ENCODE measurements around the gene CD163.

The CD163 gene

GRCh38 chr12:7486512-7486911, 17.1 kb downstream of the CD163 start:
- H3K4me3 ChIP-seq (ENCODE audit: low read depth, low read length): no peak overlapping the region
- TF ChIP-seq, protein P1, sequence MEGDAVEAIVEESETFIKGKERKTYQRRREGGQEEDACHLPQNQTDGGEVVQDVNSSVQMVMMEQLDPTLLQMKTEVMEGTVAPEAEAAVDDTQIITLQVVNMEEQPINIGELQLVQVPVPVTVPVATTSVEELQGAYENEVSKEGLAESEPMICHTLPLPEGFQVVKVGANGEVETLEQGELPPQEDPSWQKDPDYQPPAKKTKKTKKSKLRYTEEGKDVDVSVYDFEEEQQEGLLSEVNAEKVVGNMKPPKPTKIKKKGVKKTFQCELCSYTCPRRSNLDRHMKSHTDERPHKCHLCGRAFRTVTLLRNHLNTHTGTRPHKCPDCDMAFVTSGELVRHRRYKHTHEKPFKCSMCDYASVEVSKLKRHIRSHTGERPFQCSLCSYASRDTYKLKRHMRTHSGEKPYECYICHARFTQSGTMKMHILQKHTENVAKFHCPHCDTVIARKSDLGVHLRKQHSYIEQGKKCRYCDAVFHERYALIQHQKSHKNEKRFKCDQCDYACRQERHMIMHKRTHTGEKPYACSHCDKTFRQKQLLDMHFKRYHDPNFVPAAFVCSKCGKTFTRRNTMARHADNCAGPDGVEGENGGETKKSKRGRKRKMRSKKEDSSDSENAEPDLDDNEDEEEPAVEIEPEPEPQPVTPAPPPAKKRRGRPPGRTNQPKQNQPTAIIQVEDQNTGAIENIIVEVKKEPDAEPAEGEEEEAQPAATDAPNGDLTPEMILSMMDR (IDR thresholded peaks at IDR 0.05; ENCODE audit: low read depth, low read length): no peak
- DNase-seq (ENCODE audit: low read depth, low spot score): no peak
- in situ Hi-C loops (cut with HindIII; ENCODE audit: low sequenced_read_pairs): no loop called here

DNA sequence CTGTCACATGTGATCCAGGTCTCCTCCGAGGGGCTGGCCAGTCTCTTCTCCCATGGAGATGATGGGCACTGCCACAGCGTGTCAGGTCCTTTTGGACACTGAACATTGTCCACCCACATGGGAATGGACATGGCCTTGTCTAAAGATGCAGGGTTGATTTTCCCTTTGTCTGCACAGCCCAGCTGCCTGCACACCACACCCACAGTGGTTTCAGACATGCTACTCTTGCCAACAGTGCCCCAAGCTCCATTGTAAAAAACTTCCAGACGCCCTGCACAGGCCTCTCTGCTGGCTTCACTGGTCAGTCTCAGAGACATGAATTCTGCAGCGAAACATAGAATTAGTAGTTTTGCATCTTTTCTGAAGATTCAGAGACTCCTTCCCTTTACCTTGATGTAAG, 18.5 kb downstream of the CD163 start:
- in situ Hi-C loops (cut with HindIII; ENCODE audit: low sequenced_read_pairs): no loop called here
- TF ChIP-seq, protein P1 (IDR thresholded peaks at IDR 0.05; ENCODE audit: low read depth, low read length): no peak
- H3K4me3 ChIP-seq (ENCODE audit: low read depth, low read length): no peak overlapping the region
- no peak for DNase-seq (ENCODE audit: low read depth, low spot score)

DNA sequence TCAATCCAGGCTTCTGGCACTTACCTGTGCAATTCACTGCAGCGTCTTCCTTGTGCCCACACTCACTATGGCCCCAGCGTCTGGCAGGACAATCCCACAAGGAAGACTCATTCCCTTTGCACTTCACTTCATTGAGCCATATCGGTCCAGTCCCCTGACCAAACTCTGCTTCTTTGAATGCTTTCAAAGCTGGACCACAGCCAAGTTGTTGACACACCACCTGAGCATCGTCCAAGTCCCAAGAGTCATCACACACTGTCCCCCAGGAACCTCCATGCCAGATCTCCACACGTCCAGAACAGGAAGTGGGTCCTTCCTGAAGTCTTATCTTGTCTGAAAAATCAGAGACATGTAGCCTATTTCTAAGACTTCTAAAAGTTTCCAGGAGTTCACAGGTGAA, 20.2 kb downstream of the CD163 start:
- in situ Hi-C loops (cut with HindIII; ENCODE audit: low sequenced_read_pairs): no loop called here
- DNase-seq (ENCODE audit: low read depth, low spot score): no peak
- H3K4me3 ChIP-seq (ENCODE audit: low read depth, low read length): no peak overlapping the region
- TF ChIP-seq, protein P1 (IDR thresholded peaks at IDR 0.05; ENCODE audit: low read depth, low read length): no peak

DNA sequence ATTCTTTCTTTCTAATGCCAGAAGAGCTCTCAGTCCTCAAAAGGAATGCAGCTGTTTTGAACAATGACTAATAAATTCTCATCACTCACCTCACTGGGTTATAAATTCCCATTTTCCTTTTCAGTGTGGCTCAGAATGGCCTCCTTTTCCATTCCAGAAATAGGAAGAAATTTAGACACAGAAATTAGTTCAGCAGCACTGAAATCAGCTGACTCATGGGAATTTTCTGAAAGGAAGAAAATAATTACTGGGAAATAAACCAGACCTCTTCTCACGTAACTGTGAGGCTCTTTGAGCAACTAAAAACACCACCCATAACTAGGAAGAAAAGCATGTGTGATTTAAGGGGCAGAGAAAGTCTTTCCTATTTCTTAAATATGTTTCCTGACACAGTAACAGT, 23.8 kb downstream of the CD163 start:
- in situ Hi-C loops (cut with HindIII; ENCODE audit: low sequenced_read_pairs): no loop called here
- no peak for DNase-seq (ENCODE audit: low read depth, low spot score)
- TF ChIP-seq, protein P1 (IDR thresholded peaks at IDR 0.05; ENCODE audit: low read depth, low read length): no peak
- no peak overlapping the region for H3K4me3 ChIP-seq (ENCODE audit: low read depth, low read length)

- in situ Hi-C loops (cut with HindIII; ENCODE audit: low sequenced_read_pairs): no loop called here
- no peak overlapping the region for H3K4me3 ChIP-seq (ENCODE audit: low read depth, low read length)
- DNase-seq (ENCODE audit: low read depth, low spot score): no peak
- TF ChIP-seq, protein P1 (IDR thresholded peaks at IDR 0.05; ENCODE audit: low read depth, low read length): no peak
Measured at GRCh38 chr12:7472060-7472459, 31.5 kb downstream of the CD163 start.

DNA sequence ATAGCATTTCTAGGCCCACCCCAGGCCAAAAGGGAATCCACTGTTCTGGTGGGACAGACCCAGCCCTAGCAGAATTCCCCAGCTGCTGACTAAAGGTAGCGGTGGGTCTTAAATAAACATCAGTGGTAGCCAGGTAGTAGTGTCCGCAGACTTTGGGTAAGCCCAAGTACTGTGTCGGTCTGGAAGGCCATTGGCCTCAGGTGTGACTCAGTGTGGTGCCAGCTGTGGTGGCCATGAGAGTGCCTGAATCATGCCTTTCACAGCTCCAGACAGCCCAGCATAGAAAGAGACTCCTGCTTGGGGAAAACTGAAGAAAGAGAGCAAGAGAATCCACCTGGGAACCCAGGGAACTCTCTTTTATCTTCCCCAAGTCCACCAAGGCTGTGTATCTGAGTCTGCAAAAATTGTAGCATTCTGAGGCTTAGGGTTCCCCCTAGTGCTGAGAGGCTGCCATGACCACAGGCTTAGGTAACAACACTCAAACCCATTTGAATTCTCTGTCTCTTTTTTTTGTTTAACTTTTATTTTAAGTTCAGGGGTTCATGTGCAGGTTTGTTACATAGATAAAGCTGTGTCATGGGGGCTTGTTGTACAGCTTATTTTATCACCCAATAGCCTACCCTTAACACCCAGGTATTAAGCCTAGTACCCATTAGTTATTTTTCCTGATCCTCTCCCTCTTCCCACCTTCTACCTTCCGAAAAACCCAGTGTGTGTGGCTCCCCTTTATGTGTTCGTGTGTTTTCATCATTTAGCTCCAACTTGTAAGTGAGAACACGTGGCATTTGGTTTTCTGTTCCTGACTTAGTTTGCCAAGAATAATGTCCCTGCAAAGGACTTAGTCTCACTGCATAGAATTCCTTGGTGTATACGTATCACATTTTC, 43.0 kb downstream of the CD163 start:
- H3K4me3 ChIP-seq (ENCODE audit: low read depth, low read length): no peak overlapping the region
- TF ChIP-seq, protein P1 (IDR thresholded peaks at IDR 0.05; ENCODE audit: low read depth, low read length): peak; percentile 95
- in situ Hi-C loops (cut with HindIII; ENCODE audit: low sequenced_read_pairs): no loop called here
- DNase-seq (ENCODE audit: low read depth, low spot score): peak; percentile 61

Measured in astrocyte of the spinal cord (primary cell).